GM21447 (cell line): ENCODE data around the gene TRMU.

Experiments
- ATAC-seq: cut with Tn5 transposase; IDR thresholded peaks from one replicate; pipeline ENCODE4 v1.9.1; 2021; ENCODE audit not compliant: unreplicated experiment

TRMU gene

DNA sequence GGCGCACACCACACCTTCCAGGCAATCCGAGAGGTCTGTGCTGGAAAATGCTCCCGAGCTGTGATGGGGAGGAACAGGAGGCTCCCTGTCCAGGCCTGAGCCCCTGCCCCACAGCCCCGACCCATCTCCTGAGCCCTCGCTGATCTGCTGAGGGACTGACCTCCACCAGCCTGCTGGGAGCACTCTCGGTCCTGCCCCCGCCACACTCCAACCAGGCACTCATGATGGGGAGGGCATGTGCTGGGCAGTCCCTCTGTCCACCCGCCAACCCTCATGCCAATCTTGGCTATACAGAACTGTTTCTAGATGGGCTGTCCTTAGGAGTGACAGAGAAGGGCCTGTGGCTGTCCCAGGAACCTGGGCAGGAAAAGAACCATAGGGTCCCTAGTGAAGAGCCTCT lies 70.8 kb downstream of the TRMU start:
- no peak for ATAC-seq

DNA sequence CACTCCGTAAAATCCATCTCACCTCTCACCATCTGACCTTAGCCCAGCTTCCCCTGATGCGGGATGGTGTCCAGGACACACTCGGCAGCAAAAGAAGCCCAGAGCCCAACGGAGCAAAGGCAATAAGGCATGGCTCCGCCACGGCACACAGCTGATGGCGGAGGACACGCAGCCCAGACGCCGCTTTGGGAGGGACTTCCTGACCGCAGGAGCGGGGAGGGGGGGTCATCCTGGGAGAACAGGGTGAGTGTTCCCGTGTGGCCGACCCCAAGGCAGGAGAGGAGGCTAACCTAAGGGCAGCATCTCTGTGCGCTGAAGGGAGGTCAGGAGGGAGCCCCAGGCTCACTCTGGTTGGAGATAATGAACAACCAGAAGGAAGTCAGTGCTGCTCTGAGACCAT lies 71.3 kb downstream of the TRMU start:
- no peak for ATAC-seq
